Neural crest cell (in vitro differentiated cells): ENCODE data around the gene ITK. TPM values are rescaled to one million over a fixed set of nuclear protein-coding genes. Genes with fewer than 3 reads are reported as not detected.

Experiments
- DNase-seq: peaks from one replicate; pipeline ENCODE4 v3.0.0; 2021; ENCODE audit warnings: low read depth, mixed read lengths, low spot score
- H3K27ac Mint-ChIP-seq: one replicate; pipeline ENCODE4 v1.8.0; 2021; ENCODE audit warnings: mild to moderate bottlenecking, mixed read lengths; ENCODE audit not compliant: unreplicated experiment
- H3K27me3 Mint-ChIP-seq: 2 replicates; pipeline ENCODE4 v1.8.0; 2021; ENCODE audit warnings: low read depth, mild to moderate bottlenecking, mixed read lengths
- H3K36me3 Mint-ChIP-seq: 2 replicates; pipeline ENCODE4 v1.8.0; 2021; ENCODE audit warnings: low read depth, mild to moderate bottlenecking, mixed read lengths
- H3K4me1 Mint-ChIP-seq: 2 replicates; pipeline ENCODE4 v1.8.0; 2021; ENCODE audit warnings: mixed read lengths
- H3K4me3 Mint-ChIP-seq: one replicate; pipeline ENCODE4 v1.8.0; 2021; ENCODE audit warnings: mild to moderate bottlenecking, mixed read lengths
- H3K9me3 Mint-ChIP-seq: 2 replicates; pipeline ENCODE4 v1.8.0; 2021; ENCODE audit warnings: mixed read lengths
- total RNA-seq: library from RNA; stranded (reverse); gene quantifications from 2 replicates; pipeline ENCODE4 v1.2.1, GENCODE V29; 2021
- TF ChIP-seq, protein P1 (sequence below): fragments of 200-600 bp; sonication (generic); conservative IDR thresholded peaks from 2 replicates; pipeline ENCODE4 v1.5.0; 2021; ENCODE audit warnings: antibody characterized with exemption, mild to moderate bottlenecking

ITK gene
- total RNA-seq, 1 donor from 2014 or later: not detected

GRCh38 chr5:157258450-157258849, 77.8 kb downstream of the ITK start:
- Mint-ChIP-seq H3K9me3 (peaks cover 4% of the 10 kb centered on the region), H3K4me3 (no peak overlapping the region), H3K27ac (no peak overlapping the region), H3K27me3 (peaks cover 14% of the 10 kb centered on the region), H3K4me1 (no peaks in the 10 kb centered on the region), H3K36me3 (no peaks in the 10 kb centered on the region)
- TF ChIP-seq, protein P1, sequence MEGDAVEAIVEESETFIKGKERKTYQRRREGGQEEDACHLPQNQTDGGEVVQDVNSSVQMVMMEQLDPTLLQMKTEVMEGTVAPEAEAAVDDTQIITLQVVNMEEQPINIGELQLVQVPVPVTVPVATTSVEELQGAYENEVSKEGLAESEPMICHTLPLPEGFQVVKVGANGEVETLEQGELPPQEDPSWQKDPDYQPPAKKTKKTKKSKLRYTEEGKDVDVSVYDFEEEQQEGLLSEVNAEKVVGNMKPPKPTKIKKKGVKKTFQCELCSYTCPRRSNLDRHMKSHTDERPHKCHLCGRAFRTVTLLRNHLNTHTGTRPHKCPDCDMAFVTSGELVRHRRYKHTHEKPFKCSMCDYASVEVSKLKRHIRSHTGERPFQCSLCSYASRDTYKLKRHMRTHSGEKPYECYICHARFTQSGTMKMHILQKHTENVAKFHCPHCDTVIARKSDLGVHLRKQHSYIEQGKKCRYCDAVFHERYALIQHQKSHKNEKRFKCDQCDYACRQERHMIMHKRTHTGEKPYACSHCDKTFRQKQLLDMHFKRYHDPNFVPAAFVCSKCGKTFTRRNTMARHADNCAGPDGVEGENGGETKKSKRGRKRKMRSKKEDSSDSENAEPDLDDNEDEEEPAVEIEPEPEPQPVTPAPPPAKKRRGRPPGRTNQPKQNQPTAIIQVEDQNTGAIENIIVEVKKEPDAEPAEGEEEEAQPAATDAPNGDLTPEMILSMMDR: no peak
- no peak for DNase-seq

GRCh38 chr5:157259699-157260098, 79.1 kb downstream of the ITK start:
- Mint-ChIP-seq H3K9me3 (peaks cover 4% of the 10 kb centered on the region), H3K27me3 (peaks cover 19% of the 10 kb centered on the region), H3K4me3 (no peak overlapping the region), H3K36me3 (no peaks in the 10 kb centered on the region), H3K4me1 (no peaks in the 10 kb centered on the region), H3K27ac (no peak overlapping the region)
- no peak for DNase-seq
- TF ChIP-seq, protein P1: no peak

DNA sequence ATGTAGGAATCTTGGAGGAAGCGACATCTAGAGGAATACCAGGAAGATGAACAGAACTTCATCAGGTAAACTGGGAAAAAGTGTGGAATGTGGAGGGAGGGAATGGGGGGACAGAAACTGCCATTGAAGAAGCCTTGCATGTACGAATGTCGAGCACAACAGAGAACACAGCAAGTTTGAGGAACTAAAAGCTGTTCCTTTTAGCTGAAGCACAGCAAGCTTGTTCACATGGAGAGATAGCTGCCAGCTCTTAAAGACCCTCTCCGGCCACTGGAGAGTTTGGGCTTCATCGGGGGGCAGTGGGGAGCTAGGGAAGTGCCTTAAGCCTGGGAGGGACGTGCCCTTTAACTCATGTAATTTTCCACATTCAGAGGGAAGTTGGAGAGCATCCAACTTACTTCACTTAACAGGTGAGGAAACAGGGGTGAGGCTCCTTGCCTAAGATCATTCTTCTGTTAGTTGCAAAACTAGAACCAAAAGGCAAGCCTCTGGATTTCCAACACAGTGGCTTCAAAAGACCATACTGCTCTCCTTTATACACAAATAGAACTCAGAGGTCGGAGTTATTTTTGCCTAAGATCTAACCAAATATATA, 83.0 kb downstream of the ITK start:
- Mint-ChIP-seq H3K4me3 (peak overlapping the region; percentile 69), H3K4me1 (peaks cover 18% of the 10 kb centered on the region), H3K9me3 (peaks cover 4% of the 10 kb centered on the region), H3K36me3 (no peaks in the 10 kb centered on the region), H3K27me3 (peaks cover 19% of the 10 kb centered on the region), H3K27ac (no peak overlapping the region)
- DNase-seq: no peak
- TF ChIP-seq, protein P1: no peak

GRCh38 chr5:157265714-157266285, 85.2 kb downstream of the ITK start, which contains the start of gene CYFIP2:
TSS of gene CYFIP2 (plus strand) at chr5:157266123. CDS start at chr5:157285362, 19,239 bp downstream.
- Mint-ChIP-seq H3K27me3 (peaks cover 16% of the 10 kb centered on the region), H3K4me1 (peaks cover 34% of the 10 kb centered on the region), H3K4me3 (peak within 1 kb of the TSS; percentile 98), H3K27ac (peak within 1 kb of the TSS; percentile 98), H3K9me3 (peaks cover under 1% of the 10 kb centered on the region), H3K36me3 (peaks cover under 1% of the 10 kb centered on the region)
- TF ChIP-seq, protein P1: no peak
- DNase-seq: peak; percentile 55

DNA sequence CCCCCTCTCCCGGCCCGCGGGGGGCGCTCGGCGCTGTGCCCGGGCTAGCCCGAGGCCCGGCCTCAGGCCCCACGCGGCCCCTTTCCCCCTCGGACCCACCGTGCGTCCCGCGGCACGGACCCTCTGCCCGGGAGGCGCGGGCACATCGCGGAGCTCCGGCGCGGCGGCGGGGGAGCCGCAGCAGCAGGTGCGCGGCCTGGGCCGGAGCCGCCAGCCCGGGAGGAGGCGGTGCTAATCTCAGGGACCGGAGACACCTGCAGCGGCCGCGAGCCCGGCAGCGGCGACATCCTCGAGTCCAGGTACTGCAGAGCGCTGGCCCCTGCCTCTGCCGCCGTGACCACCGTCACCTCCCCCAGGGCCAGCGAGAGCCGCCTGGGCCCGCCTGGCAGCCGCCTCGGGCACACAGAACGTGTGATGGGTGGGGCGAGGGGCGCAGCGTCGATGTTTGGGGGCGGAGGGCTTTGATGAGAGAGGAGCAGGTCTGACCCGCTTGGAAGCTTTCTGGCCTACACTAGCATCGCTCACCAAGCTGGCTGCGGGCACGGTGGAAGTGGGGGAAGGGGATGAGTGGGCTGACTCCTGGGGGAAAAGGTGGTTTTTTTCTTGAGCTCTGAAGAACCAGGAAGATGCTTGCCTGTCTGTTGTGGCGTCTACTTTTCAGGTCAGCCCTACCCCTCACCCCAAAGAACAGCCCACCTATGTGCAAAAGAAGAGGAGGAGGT, 85.8 kb downstream of the ITK start:
- H3K4me1 Mint-ChIP-seq: peaks cover 34% of the 10 kb centered on the region
- peaks cover 2% of the 10 kb centered on the region for H3K9me3 Mint-ChIP-seq
- TF ChIP-seq, protein P1: peak; percentile 34
- DNase-seq: no peak
- peaks cover 6% of the 10 kb centered on the region for H3K36me3 Mint-ChIP-seq
- peak overlapping the region; percentile 27 for H3K27ac Mint-ChIP-seq
- peak overlapping the region; percentile 83 for H3K4me3 Mint-ChIP-seq
- H3K27me3 Mint-ChIP-seq: peaks cover 10% of the 10 kb centered on the region
